Thyroid gland (tissue), 4 donors: ENCODE measurements around the gene GABRD.

ENCODE experiments used
- POLR2A ChIP-seq, 2 donors: fragments of 450-650 bp; IDR thresholded peaks; one replicate each; pipeline ENCODE4 v1.6.1; 2017; ENCODE audit warnings: antibody characterized with exemption in 2 of 2, mild to moderate bottlenecking in 2 of 2, moderate library complexity in 1 of 2
- TF ChIP-seq, protein P1 (sequence below), 6 experiments: fragments of 200-600 bp in 3 of 6; fragments of 450-650 bp in 3 of 6; sonication (generic) in 3 of 6; IDR thresholded peaks; one replicate each; pipeline ENCODE4 v1.5.1; 2016 to 2019; ENCODE audit warnings: antibody characterized with exemption in 6 of 6, mild to moderate bottlenecking in 2 of 6, inconsistent platforms in 1 of 6, moderate library complexity in 1 of 6

- TF ChIP-seq, protein P1, sequence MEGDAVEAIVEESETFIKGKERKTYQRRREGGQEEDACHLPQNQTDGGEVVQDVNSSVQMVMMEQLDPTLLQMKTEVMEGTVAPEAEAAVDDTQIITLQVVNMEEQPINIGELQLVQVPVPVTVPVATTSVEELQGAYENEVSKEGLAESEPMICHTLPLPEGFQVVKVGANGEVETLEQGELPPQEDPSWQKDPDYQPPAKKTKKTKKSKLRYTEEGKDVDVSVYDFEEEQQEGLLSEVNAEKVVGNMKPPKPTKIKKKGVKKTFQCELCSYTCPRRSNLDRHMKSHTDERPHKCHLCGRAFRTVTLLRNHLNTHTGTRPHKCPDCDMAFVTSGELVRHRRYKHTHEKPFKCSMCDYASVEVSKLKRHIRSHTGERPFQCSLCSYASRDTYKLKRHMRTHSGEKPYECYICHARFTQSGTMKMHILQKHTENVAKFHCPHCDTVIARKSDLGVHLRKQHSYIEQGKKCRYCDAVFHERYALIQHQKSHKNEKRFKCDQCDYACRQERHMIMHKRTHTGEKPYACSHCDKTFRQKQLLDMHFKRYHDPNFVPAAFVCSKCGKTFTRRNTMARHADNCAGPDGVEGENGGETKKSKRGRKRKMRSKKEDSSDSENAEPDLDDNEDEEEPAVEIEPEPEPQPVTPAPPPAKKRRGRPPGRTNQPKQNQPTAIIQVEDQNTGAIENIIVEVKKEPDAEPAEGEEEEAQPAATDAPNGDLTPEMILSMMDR (IDR thresholded peaks at IDR 0.05): no peak
- TF ChIP-seq POLR2A (IDR thresholded peaks at IDR 0.05): no peak
Measured at GRCh38 chr1:2038229-2038628, 19.1 kb downstream of the GABRD start.
